ENCODE data around the gene SKOR1.

- no peak for TF ChIP-seq REST (IDR thresholded peaks at IDR 0.05; ENCODE audit: insufficient read depth in 1 of 2, low read depth in 2 of 2, low read length in 2 of 2)
- no peak for TF ChIP-seq POLR2AphosphoS5 (IDR thresholded peaks at IDR 0.05; ENCODE audit: low read depth, low read length)
- no peak for TF ChIP-seq TAF1 (IDR thresholded peaks at IDR 0.05; ENCODE audit: borderline replicate concordance, insufficient read depth, low read length)
Measured at GRCh38 chr15:67849538-67849937, 24.2 kb downstream of the SKOR1 start.

Measured in PFSK-1 (cell line).